ENCODE results near the gene SLC38A1. TPM values are rescaled to one million over a fixed set of nuclear protein-coding genes. Genes with fewer than 3 reads are reported as not detected.

The SLC38A1 gene
- total RNA-seq, 1 donor from 2014 or later = 136 TPM

DNA sequence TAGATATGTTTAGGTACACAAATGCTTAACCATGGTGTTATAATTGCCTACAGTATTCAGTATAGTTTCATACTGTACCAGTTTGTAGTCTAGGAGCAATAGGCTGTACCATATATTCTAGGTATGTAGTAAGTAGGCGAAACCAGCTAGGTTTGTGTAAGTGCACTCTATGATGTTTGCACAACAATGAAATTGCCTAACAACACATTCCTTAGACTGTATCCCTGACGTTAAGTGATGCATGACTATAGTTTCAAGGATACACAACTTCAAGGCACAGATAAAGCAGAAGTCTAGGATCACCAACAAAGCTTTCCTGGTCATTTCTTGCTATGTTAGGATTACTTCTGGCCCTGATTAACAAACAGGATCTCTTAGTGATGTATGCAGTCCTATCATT is 135.1 kb downstream of the SLC38A1 start:
- ATAC-seq (ENCODE audit: poor library complexity) (no peak), DNase-seq (no peak)
- intact Hi-C loops (cut with DNase I) = no loop called here

Other genes starting within 250 kb of the SLC38A1 start
- gene SLC38A2, start 103.7 kb upstream of the SLC38A1 start, total RNA-seq = 144 TPM